Transverse colon (tissue), 4 donors: Measurements from ENCODE around the gene CHEK1. TPM values are rescaled to one million over a fixed set of nuclear protein-coding genes. Genes with fewer than 3 reads are reported as not detected.

Source experiments
- DNase-seq: peaks from one replicate; pipeline ENCODE4 v3.0.0-alpha.2; 2019
- H3K27ac ChIP-seq, 4 donors: fragments of 200-600 bp; sonication (generic); 2 replicates each; pipeline ENCODE4 v1.5.1; 2016 to 2018; ENCODE audit warnings: inconsistent platforms in 4 of 4
- H3K27me3 ChIP-seq: fragments of 200-600 bp; sonication (generic); 2 replicates; pipeline ENCODE4 v1.5.1; 2017; ENCODE audit warnings: inconsistent platforms
- H3K36me3 ChIP-seq, 4 donors: fragments of 200-600 bp; sonication (generic); 2 replicates each; pipeline ENCODE4 v1.5.1; 2017 to 2019; ENCODE audit warnings: inconsistent platforms in 4 of 4
- H3K4me1 ChIP-seq, 4 donors: fragments of 200-600 bp; sonication (generic); 2 replicates each; pipeline ENCODE4 v1.5.1; 2017 to 2020; ENCODE audit warnings: inconsistent platforms in 4 of 4
- H3K4me3 ChIP-seq, 4 donors: fragments of 200-600 bp; sonication (generic); 1 replicate in 1 of 4; 2 replicates in 3 of 4; pipeline versions ENCODE4 v1.5.1 to v1.6.1; 2017 to 2019; ENCODE audit warnings: inconsistent platforms in 4 of 4
- H3K9me3 ChIP-seq, 2 donors: fragments of 200-600 bp; sonication (generic); 2 replicates each; pipeline ENCODE4 v1.5.1; 2017 to 2019; ENCODE audit warnings: inconsistent platforms in 2 of 2
- CTCF ChIP-seq, 5 experiments: fragments of 200-600 bp in 3 of 5; fragments of 450-650 bp in 2 of 5; sonication (generic) in 3 of 5; IDR thresholded peaks; 1 replicate in 2 of 5; 2 replicates in 3 of 5; pipeline ENCODE4 v1.5.1; 2016 to 2017; ENCODE audit warnings: antibody characterized with exemption in 5 of 5, inconsistent platforms in 3 of 5, mild to moderate bottlenecking in 2 of 5, moderate library complexity in 1 of 5
- EP300 ChIP-seq: sonication (generic); formaldehyde crosslinking; IDR thresholded peaks from one replicate; pipeline ENCODE4 v1.6.1; 2017; ENCODE audit warnings: antibody characterized with exemption, low read depth
- POLR2A ChIP-seq: fragments of 450-650 bp; IDR thresholded peaks from one replicate; pipeline ENCODE4 v1.6.1; 2016; ENCODE audit warnings: antibody characterized with exemption, mild to moderate bottlenecking, moderate library complexity
- POLR2AphosphoS5 ChIP-seq, 3 donors: sonication (generic); formaldehyde crosslinking; IDR thresholded peaks; one replicate each; pipeline ENCODE4 v1.6.1; 2016; ENCODE audit warnings: antibody characterized with exemption in 3 of 3
- whole genome bisulfite sequencing, 2 donors: methylation state at CpG; one replicate each; pipeline ENCODE4 v1.1.5; 2018; ENCODE audit warnings: low coverage in 1 of 2; 5-methylcytosine and 5-hydroxymethylcytosine counted together
- in situ Hi-C, 4 donors: fragments of 200-750 bp; cut with MboI; loops; one replicate each; pipeline versions ENCODE4 v1.15.0 to v1.15.1; 2017; ENCODE audit warnings: low sequenced_read_pairs in 3 of 4, low pct_ligation_motif_present in 1 of 4, low pct_unique_long_range_greater_than_20kb in 1 of 4
- intact Hi-C: fragments of 100-400 bp; cut with DNase I; formaldehyde crosslinking; loops from one replicate; pipeline ENCODE4 v1.15.1; 2023; ENCODE audit warnings: low total_unique reads
- total RNA-seq, 4 donors: library from RNA; depleted of rRNA; stranded (reverse); fragments of >200 nt; gene quantifications; one replicate each; pipeline ENCODE4 v1.1.0, GENCODE V29; 2016

The CHEK1 gene
- total RNA-seq, 4 donors from 2014 or later, result 0.37 to 194 (median 4.3) TPM

- Histone ChIP-seq H3K27ac (no peak overlapping the region), H3K9me3 (no peaks in the 10 kb centered on the region), H3K4me3 (no peak overlapping the region), H3K4me1 (no peaks in the 10 kb centered on the region), H3K36me3 (peaks cover 0 to 88% (median 43%) of the 10 kb centered on the region in 4 donors), H3K27me3 (no peaks in the 10 kb centered on the region)
- no peak for TF ChIP-seq EP300
- TF ChIP-seq CTCF (IDR thresholded peaks at IDR 0.05), result no peak
- TF ChIP-seq POLR2A, result no peak
- TF ChIP-seq POLR2AphosphoS5 (IDR thresholded peaks at IDR 0.05), result no peak
- in situ Hi-C loops, result loop anchor here in 2 of 4 donors (25.0 kb wide), 2 partner anchors 282 to 607 kb away; partner anchors contain the start of genes FAM118B (in 1 of the 2), HYLS1 (in 1 of the 2) and RPUSD4 (in 1 of the 2)
- no peak for DNase-seq
- intact Hi-C loops, result no loop called here
Measured at GRCh38 chr11:125605417-125605816, 19.5 kb upstream of the CHEK1 start.

- Histone ChIP-seq H3K27ac (no peak overlapping the region), H3K27me3 (no peaks in the 10 kb centered on the region), H3K4me3 (no peak overlapping the region), H3K9me3 (no peaks in the 10 kb centered on the region), H3K36me3 (peaks cover 0 to 88% (median 41%) of the 10 kb centered on the region in 4 donors), H3K4me1 (no peaks in the 10 kb centered on the region)
- WGBS, 2 donors, result 77 to 83% methylated on average over 6 to 7 of the region's 7 CpGs
- DNase-seq, result no peak
- TF ChIP-seq CTCF (IDR thresholded peaks at IDR 0.05), result no peak
- TF ChIP-seq POLR2AphosphoS5 (IDR thresholded peaks at IDR 0.05), result no peak
- TF ChIP-seq POLR2A, result no peak
- TF ChIP-seq EP300, result no peak
- intact Hi-C loops, result no loop called here
- in situ Hi-C loops, result loop anchor here in 2 of 4 donors (25.0 kb wide), 2 partner anchors 278 to 603 kb away; partner anchors contain the start of genes FAM118B (in 1 of the 2), HYLS1 (in 1 of the 2) and RPUSD4 (in 1 of the 2)
Measured at GRCh38 chr11:125609545-125609944, 15.4 kb upstream of the CHEK1 start.

- Histone ChIP-seq H3K27me3 (no peaks in the 10 kb centered on the region), H3K9me3 (no peaks in the 10 kb centered on the region), H3K36me3 (peaks cover 0 to 72% (median 35%) of the 10 kb centered on the region in 4 donors), H3K27ac (no peak overlapping the region), H3K4me1 (no peaks in the 10 kb centered on the region), H3K4me3 (no peak overlapping the region)
- no peak for DNase-seq
- TF ChIP-seq EP300, result no peak
- no peak for TF ChIP-seq POLR2AphosphoS5 (IDR thresholded peaks at IDR 0.05)
- no peak for TF ChIP-seq POLR2A
- no peak for TF ChIP-seq CTCF (IDR thresholded peaks at IDR 0.05)
- 93 to 94% methylated on average over 4 of the region's 4 CpGs for WGBS, 2 donors
- in situ Hi-C loops (loop anchor here in 2 of 4 donors (25.0 kb wide), 2 partner anchors 269 to 594 kb away; partner anchors contain the start of genes FAM118B (in 1 of the 2), HYLS1 (in 1 of the 2) and RPUSD4 (in 1 of the 2)), intact Hi-C loops (no loop called here)
Measured at GRCh38 chr11:125618383-125618782, 6.6 kb upstream of the CHEK1 start.

- peaks cover 0 to 44% (median 21%) of the 10 kb centered on the region in 4 donors for H3K36me3 ChIP-seq
- WGBS, 2 donors, result 79 to 86% methylated on average over 2 of the region's 2 CpGs
- H3K9me3 ChIP-seq, result no peaks in the 10 kb centered on the region
- H3K4me1 ChIP-seq, result peaks cover 0 to 17% (median 16%) of the 10 kb centered on the region in 4 donors
- H3K27ac ChIP-seq, result peak overlapping the region in 2 of 4 donors; percentile 4 to 18
- H3K27me3 ChIP-seq, result no peaks in the 10 kb centered on the region
- no peak overlapping the region for H3K4me3 ChIP-seq
- in situ Hi-C loops, result loop anchor here in 2 of 4 donors (25.0 kb wide), 2 partner anchors 265 to 590 kb away; partner anchors contain the start of genes FAM118B (in 1 of the 2), HYLS1 (in 1 of the 2) and RPUSD4 (in 1 of the 2)
- intact Hi-C loops, result no loop called here
- no peak for DNase-seq
- no peak for TF ChIP-seq POLR2AphosphoS5 (IDR thresholded peaks at IDR 0.05)
- no peak for TF ChIP-seq EP300
- TF ChIP-seq CTCF (IDR thresholded peaks at IDR 0.05), result no peak
- TF ChIP-seq POLR2A, result no peak
Measured at GRCh38 chr11:125621995-125622394, 3.0 kb upstream of the CHEK1 start.
